ENCODE measurements around the gene GMPR2. TPM values are rescaled to one million over a fixed set of nuclear protein-coding genes. Genes with fewer than 3 reads are reported as not detected.

Gene GMPR2
- total and polyA plus RNA-seq, 2 of the 13 experiments (the other 11 are each of a cell fraction or from before 2014, with no cell fraction given), result 210 to 273 TPM

GRCh38 chr14:24232121-24232644 is 546 bp upstream of the GMPR2 start, which contains the start of gene NEDD8 (continued):
- TF ChIP-seq ZNF781 (CRISPR knock-in tag; IDR thresholded peaks at IDR 0.05; ENCODE audit: borderline replicate concordance, not compliant biosample characterization), result no peak
- peak; percentile 100 for TF ChIP-seq CREM (IDR thresholded peaks at IDR 0.05)
- TF ChIP-seq CREM (CRISPR knock-in tag; IDR thresholded peaks at IDR 0.05), result 0 out of 2 replicates have a peak, but pooled peaks have one; percentile 33
- peak; percentile 78; the same call in 1 of the 2 replicates for TF ChIP-seq TGIF2 (CRISPR knock-in tag; IDR thresholded peaks at IDR 0.05)
- no peak; the same call in 1 of the 2 replicates for TF ChIP-seq ZNF607 (CRISPR knock-in tag; IDR thresholded peaks at IDR 0.05; ENCODE audit: borderline replicate concordance)
- 0 out of 2 replicates have a peak, but pooled peaks have one; percentile 86 for TF ChIP-seq BCL3 (CRISPR knock-in tag; IDR thresholded peaks at IDR 0.05)
- peak; percentile 77 for TF ChIP-seq MXD4 (CRISPR knock-in tag; IDR thresholded peaks at IDR 0.05)
- peak; percentile 60 for TF ChIP-seq BCL6 (CRISPR knock-in tag; IDR thresholded peaks at IDR 0.05)
- TF ChIP-seq MXI1 (IDR thresholded peaks at IDR 0.05; ENCODE audit: borderline replicate concordance, low read depth, low read length), result peak; percentile 74; the same call in 1 of the 3 replicates
- TF ChIP-seq ZNF549 (CRISPR knock-in tag; IDR thresholded peaks at IDR 0.05), result 0 out of 2 replicates have a peak, but pooled peaks have one; percentile 12
- 0 out of 2 replicates have a peak, but pooled peaks have one; percentile 9 for TF ChIP-seq RFXANK (CRISPR knock-in tag; IDR thresholded peaks at IDR 0.05)
- no peak for TF ChIP-seq USF2 (IDR thresholded peaks at IDR 0.05; ENCODE audit: low read depth, low read length)
- peak; percentile 53; the same call in 1 of the 2 replicates for TF ChIP-seq USF2 (CRISPR knock-in tag; IDR thresholded peaks at IDR 0.05; ENCODE audit: borderline replicate concordance)
- no peak for TF ChIP-seq NFIC (IDR thresholded peaks at IDR 0.05; ENCODE audit: low read length)
- TF ChIP-seq HNF4A (CRISPR knock-in tag; IDR thresholded peaks at IDR 0.05), result no peak
- TF ChIP-seq RBAK (CRISPR knock-in tag; IDR thresholded peaks at IDR 0.05), result peak; percentile 39; the same call in 1 of the 2 replicates
- peak; percentile 81 for TF ChIP-seq HNRNPK (IDR thresholded peaks at IDR 0.05; ENCODE audit: low read depth, low read length, poor library complexity, severe bottlenecking)
- TF ChIP-seq BHLHE40 (IDR thresholded peaks at IDR 0.05; ENCODE audit: low read length), result 0 out of 2 replicates have a peak, but pooled peaks have one; percentile 11
- peak; percentile 32; the same call in 1 of the 2 replicates for TF ChIP-seq ZBTB10 (CRISPR knock-in tag; IDR thresholded peaks at IDR 0.05; ENCODE audit: borderline replicate concordance)
